Prostate gland (tissue), 2 donors: Measurements from ENCODE around the gene SCO1. TPM values are rescaled to one million over a fixed set of nuclear protein-coding genes. Genes with fewer than 3 reads are reported as not detected.

Experiments
- DNase-seq: peaks from one replicate; pipeline ENCODE4 v3.0.0-alpha.2; 2019; ENCODE audit warnings: low spot score
- H3K27ac ChIP-seq, 2 donors: fragments of 200-600 bp; sonication (generic); 2 replicates each; pipeline ENCODE4 v1.5.1; 2017 to 2019
- H3K27me3 ChIP-seq: fragments of 200-600 bp; sonication (generic); replicated peaks from 2 replicates; pipeline ENCODE4 v1.5.1; 2019; ENCODE audit not compliant: insufficient read depth
- H3K36me3 ChIP-seq, 2 donors: fragments of 200-600 bp; sonication (generic); 1 replicate in 1 of 2; 2 replicates in 1 of 2; pipeline versions ENCODE4 v1.5.1 to v1.8.1; 2017 to 2019
- H3K4me1 ChIP-seq: fragments of 200-600 bp; sonication (generic); replicated peaks from 2 replicates; pipeline ENCODE4 v1.5.1; 2019
- H3K4me3 ChIP-seq, 2 donors: fragments of 200-600 bp; sonication (generic); 2 replicates each; pipeline ENCODE4 v1.5.1; 2017 to 2019
- H3K9me3 ChIP-seq: fragments of 200-600 bp; sonication (generic); 2 replicates; pipeline ENCODE4 v1.5.1; 2017
- POLR2A ChIP-seq: fragments of 450-650 bp; IDR thresholded peaks from one replicate; pipeline ENCODE4 v1.6.1; 2016; ENCODE audit warnings: antibody characterized with exemption, mild to moderate bottlenecking
- POLR2AphosphoS5 ChIP-seq: sonication (generic); formaldehyde crosslinking; IDR thresholded peaks from one replicate; pipeline ENCODE4 v1.6.1; 2017; ENCODE audit warnings: antibody characterized with exemption
- WGBS: methylation state at CpG from one replicate; pipeline ENCODE4 v1.1.5; 2018; 5-methylcytosine and 5-hydroxymethylcytosine counted together
- intact Hi-C: fragments of 100-400 bp; cut with DNase I; formaldehyde crosslinking; loops from one replicate; pipeline ENCODE4 v1.14.2; 2022
- total RNA-seq, 2 donors: library from RNA; depleted of rRNA; stranded (reverse); fragments of >200 nt; gene quantifications; one replicate each; pipeline ENCODE4 v1.1.0, GENCODE V29; 2016
- TF ChIP-seq, protein P1 (sequence below), 4 experiments: fragments of 200-600 bp in 2 of 4; fragments of 450-650 bp in 2 of 4; sonication (generic) in 2 of 4; IDR thresholded peaks; 1 replicate in 3 of 4; 2 replicates in 1 of 4; pipeline ENCODE4 v1.5.1; 2016 to 2019; ENCODE audit warnings: antibody characterized with exemption in 4 of 4, mild to moderate bottlenecking in 2 of 4, moderate library complexity in 2 of 4

SCO1 gene
- total RNA-seq, 2 donors from 2014 or later = 21.7 to 38.3 TPM

DNA sequence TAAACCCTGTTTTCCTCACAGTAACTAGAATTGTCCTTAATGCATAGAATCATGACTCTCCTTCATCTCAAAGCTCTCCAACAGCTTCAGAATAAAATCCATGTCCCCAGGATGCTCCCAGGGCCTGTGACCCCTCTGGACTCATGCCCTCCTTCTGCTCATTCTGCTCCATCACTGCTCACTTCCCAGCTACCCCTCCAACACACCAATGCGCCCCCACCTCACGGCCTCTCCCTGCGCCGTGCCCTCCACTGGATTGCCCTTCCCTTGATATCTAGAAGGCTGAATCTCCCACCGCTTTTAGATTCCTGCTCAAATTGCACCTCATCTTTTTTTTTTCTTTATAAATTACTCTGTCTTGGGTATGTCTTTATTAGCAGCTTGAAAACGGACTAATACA lies 45.1 kb upstream of the SCO1 start:
- no peak for DNase-seq

DNA sequence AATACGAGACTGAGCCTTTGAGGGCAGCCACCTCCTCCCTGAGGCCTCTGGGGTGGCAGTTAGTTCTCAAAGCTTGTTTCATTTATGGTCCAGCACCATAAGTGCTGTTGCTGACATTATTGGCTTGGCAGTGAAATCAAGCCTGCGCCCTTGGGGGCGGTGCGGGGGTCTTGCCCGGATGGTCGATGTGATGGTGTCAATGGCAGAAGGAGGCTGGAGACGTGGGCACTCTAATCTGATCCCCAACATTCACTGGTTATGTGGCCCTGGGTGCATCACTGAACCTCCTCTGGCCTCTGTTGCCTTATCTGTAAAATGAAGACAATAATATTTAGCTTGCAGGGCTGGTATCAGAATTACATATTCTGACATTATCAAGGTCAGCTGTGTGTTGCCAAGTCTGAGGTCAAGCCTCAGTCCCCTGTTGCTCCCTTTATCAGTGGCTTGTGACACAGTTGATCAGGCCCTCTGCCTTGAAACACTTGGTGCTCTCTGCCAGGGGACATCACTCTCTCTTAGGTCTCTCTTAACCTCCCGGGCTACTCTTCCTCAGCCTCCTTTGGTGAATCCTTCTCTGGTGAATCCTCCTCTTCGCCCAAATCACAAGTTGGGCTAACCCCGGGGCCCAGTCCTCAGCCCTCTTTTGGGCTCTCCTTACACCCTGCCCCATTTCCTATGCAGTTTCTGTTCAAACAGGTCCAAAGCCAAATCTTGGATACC lies 44.2 kb upstream of the SCO1 start:
- Histone ChIP-seq H3K27ac (no peak overlapping the region), H3K27me3 (no peaks in the 10 kb centered on the region), H3K9me3 (no peaks in the 10 kb centered on the region), H3K4me1 (no peaks in the 10 kb centered on the region), H3K36me3 (no peaks in the 10 kb centered on the region), H3K4me3 (no peak overlapping the region)
- TF ChIP-seq POLR2AphosphoS5 (no peak), POLR2A (no peak)
- TF ChIP-seq, protein P1, sequence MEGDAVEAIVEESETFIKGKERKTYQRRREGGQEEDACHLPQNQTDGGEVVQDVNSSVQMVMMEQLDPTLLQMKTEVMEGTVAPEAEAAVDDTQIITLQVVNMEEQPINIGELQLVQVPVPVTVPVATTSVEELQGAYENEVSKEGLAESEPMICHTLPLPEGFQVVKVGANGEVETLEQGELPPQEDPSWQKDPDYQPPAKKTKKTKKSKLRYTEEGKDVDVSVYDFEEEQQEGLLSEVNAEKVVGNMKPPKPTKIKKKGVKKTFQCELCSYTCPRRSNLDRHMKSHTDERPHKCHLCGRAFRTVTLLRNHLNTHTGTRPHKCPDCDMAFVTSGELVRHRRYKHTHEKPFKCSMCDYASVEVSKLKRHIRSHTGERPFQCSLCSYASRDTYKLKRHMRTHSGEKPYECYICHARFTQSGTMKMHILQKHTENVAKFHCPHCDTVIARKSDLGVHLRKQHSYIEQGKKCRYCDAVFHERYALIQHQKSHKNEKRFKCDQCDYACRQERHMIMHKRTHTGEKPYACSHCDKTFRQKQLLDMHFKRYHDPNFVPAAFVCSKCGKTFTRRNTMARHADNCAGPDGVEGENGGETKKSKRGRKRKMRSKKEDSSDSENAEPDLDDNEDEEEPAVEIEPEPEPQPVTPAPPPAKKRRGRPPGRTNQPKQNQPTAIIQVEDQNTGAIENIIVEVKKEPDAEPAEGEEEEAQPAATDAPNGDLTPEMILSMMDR (IDR thresholded peaks at IDR 0.05) = no peak
- intact Hi-C loops = no loop called here
- DNase-seq = no peak
- WGBS = 93% methylated on average over 10 of the region's 10 CpGs

More for the DNA sequence above, 45.1 kb upstream of the SCO1 start:
- Histone ChIP-seq H3K4me3 (no peak overlapping the region), H3K4me1 (no peaks in the 10 kb centered on the region), H3K9me3 (no peaks in the 10 kb centered on the region), H3K27me3 (no peaks in the 10 kb centered on the region), H3K36me3 (no peaks in the 10 kb centered on the region), H3K27ac (no peak overlapping the region)
- 93% methylated on average over 6 of the region's 6 CpGs for WGBS
- TF ChIP-seq POLR2A (no peak), POLR2AphosphoS5 (no peak)
- TF ChIP-seq, protein P1 (IDR thresholded peaks at IDR 0.05) = no peak
- intact Hi-C loops = no loop called here

DNA sequence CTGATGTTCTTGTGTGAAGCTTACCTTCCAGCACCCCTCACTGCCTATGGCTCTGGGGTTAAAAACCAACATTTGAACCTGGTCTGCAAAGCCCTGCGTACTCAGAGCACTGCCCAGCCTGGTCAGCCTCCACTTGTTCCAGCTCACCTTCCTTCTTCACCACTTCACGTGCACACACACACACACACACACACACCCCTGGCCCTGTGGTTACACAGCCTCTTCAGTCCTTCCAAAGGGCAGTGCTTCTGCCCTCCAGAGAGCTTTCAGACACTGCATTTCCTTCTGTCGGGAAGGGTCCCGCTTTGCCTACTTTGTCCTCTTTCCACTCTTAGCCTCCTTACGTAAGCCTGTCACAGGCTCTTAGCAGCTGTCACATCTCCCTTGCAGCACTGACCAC lies 42.1 kb upstream of the SCO1 start:
- no peaks in the 10 kb centered on the region for H3K4me1 ChIP-seq
- no peak for DNase-seq

DNA sequence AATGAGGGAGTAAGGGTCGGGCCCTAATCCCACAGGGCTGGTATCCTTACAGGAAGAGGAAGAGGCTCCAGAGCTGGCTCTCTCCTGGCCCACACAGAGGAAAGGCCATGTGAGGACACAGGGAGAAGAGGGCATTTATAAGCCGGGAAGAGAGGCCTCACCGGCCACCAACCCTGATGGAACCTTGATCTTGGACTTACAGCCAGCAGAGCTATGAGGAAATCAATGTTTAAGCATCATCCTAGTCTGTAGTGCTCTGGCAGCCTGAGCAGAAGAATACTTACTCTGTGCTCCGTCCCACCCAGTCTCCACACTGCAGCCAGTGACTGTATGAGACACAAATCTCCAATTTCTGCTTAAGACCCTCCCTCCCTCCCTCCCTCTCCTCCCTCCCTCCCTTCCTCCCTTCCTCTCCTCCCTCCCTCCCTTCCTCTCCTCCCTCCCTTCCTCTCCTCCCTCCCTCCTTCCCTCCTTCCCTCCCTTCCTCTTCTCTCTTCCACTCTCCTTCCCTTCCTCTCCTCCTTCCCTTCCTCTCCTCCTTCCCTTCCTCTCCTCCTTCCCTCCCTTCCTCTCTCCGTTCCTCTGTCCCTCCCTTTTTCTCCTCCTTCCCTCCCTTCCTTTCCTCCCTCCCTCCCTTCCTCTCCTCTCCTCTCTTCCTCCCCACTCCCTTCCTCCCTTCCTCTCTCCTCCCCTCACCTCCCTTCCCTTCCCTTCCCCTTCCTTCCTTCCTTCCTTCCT lies 41.4 kb upstream of the SCO1 start:
- H3K9me3 ChIP-seq = no peaks in the 10 kb centered on the region
- DNase-seq = no peak
- no peak for TF ChIP-seq POLR2AphosphoS5
- H3K27ac ChIP-seq = no peak overlapping the region
- H3K4me3 ChIP-seq = no peak overlapping the region
- no peaks in the 10 kb centered on the region for H3K36me3 ChIP-seq
- WGBS = 68% methylated on average over 5 of the region's 5 CpGs
- no peaks in the 10 kb centered on the region for H3K4me1 ChIP-seq
- H3K27me3 ChIP-seq = no peaks in the 10 kb centered on the region
- intact Hi-C loops = loop anchor here (10.0 kb wide), 1 partner anchor 1256 kb away; the partner anchor contains the start of gene ZNF18

More for the DNA sequence above, 42.1 kb upstream of the SCO1 start:
- Histone ChIP-seq H3K4me3 (no peak overlapping the region), H3K36me3 (no peaks in the 10 kb centered on the region), H3K27me3 (no peaks in the 10 kb centered on the region), H3K27ac (no peak overlapping the region), H3K9me3 (no peaks in the 10 kb centered on the region)
- intact Hi-C loops = loop anchor here (10.0 kb wide), 1 partner anchor 1255 kb away; the partner anchor contains the start of gene ZNF18
- TF ChIP-seq POLR2AphosphoS5 = no peak
- no peak for TF ChIP-seq POLR2A
- TF ChIP-seq, protein P1 (IDR thresholded peaks at IDR 0.05) = no peak
- WGBS = 85% methylated on average over 5 of the region's 5 CpGs

DNA sequence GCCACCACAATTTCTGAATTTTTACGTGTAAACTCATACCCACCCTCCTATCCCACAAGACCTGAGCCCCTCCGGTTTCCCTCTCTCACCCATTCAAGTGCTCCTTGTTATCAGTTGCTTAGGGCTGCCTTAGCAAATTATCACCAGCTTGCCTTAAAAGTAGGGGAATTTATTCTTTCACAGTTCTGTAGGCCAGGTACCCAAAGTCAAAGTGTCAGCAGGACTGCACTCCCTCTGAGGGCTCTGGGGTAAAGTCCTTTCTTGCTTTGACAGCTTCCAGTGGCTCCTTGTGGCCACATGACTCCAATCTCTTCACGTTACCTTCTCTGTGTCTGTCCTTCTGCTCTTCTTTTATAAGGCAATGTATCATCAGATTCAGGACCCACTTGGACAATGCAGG lies 40.4 kb upstream of the SCO1 start:
- H3K27ac ChIP-seq = peak overlapping the region; percentile 44 to 53
- 91% methylated on average over 3 of the region's 3 CpGs for WGBS
- TF ChIP-seq POLR2AphosphoS5 (no peak), POLR2A (no peak)
- TF ChIP-seq, protein P1 (IDR thresholded peaks at IDR 0.05) = no peak
- H3K9me3 ChIP-seq = no peaks in the 10 kb centered on the region
- H3K27me3 ChIP-seq = no peaks in the 10 kb centered on the region
- intact Hi-C loops = loop anchor here (1.0 to 10.0 kb wide), 2 partner anchors 108 to 1257 kb away; partner anchors contain the start of gene ZNF18
- no peak overlapping the region for H3K4me3 ChIP-seq
- H3K36me3 ChIP-seq = no peaks in the 10 kb centered on the region
- no peaks in the 10 kb centered on the region for H3K4me1 ChIP-seq
- no peak for DNase-seq
